Measurements from ENCODE around the gene ACTBL2.
"Not testable (repeated sequence)": the region's sequence is repeated elsewhere in the genome, so short reads cannot be mapped to it uniquely, and the experiment has no call there.

Gene ACTBL2

GRCh38 chr5:57482671-57483106 lies at the start of gene ACTBL2:
Gene ACTBL2 (minus strand): TSS chr5:57482811. CDS start chr5:57482707, 104 bp downstream.
- no peak for DNase-seq

DNA sequence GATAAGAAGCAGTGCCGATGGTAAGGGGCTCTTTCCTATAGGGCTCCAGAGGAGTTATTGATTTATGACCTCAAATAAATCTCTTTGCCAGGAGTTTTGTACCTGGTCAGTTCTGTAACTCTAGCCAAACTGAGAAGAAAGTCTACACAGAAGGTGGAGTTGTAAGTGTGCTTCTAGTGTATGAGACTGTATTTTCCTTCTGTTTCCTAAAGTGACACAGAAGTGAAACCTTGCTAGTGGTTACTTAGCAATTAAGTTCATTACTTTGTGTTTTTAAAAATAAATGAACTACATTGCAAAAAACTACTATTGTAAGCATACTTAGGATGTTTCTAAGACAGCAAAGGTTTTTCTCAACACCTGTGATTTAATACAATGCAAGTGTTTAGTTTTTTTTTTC lies 48.7 kb upstream of the ACTBL2 start:
- DNase-seq = no peak

GRCh38 chr5:57529864-57530263 lies 47.3 kb upstream of the ACTBL2 start:
- no peak for DNase-seq

DNA sequence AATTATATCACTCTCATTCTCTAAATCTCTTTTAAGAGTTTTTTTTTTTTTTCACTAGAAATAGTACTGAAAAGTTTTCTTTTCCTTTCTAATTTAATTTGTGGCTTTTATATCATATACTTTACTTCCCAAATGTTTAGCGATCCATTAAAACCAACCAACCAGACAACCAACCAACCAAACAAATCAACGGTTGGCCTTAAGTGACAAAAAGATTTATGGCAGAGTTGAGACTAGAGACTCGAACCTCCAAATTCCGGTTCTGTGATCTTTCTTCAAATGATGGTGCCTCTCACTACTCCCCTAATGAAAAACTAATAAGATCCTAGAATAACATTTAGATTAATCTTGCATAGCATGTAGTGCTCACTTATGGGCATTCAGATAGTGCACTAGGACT lies 45.3 kb upstream of the ACTBL2 start:
- no peak for DNase-seq

- DNase-seq = no peak
Observed at GRCh38 chr5:57524348-57525060, 41.9 kb upstream of the ACTBL2 start.

DNA sequence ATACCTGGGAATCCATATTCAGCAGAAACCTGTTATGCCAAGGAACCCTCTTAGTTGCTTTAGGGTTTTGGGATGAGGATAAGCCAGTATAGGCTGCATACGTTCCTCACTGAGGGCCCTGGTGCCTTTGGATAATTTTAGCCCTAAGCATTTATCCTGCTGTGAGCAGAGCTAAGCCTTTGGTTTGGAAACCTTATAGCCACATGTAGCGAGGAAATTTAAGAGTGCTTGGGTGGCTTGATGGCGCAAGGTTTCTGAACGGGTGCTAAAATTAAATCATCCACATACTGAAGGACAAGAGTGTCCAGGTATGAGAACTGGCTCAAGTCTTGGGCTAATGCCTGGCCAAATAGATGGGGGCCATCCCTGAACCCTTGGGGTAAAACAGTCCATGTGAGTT lies 39.9 kb upstream of the ACTBL2 start:
- not testable (repeated sequence) for DNase-seq

DNA sequence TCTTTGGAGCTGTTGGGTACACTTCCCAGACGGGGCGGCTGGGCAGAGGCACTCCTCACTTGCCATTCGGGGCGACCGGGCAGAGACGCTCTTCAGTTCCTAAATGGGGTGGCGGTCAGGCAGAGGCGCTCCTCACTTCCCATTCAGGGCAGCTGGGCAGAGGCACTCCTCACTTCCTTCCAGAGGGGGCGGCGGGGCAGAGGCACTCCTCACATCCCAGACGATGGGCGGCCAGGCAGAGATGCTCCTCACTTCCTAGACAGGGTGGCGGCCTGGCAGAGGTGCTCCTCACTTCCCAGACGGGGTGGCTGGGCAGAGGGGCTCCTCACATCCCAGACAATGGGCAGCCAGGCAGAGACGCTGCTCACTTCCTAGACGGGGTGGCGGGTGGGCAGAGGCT lies 35.8 kb upstream of the ACTBL2 start:
- not testable (repeated sequence) for DNase-seq

GRCh38 chr5:57517250-57517649 lies 34.6 kb upstream of the ACTBL2 start:
- no peak for DNase-seq

GRCh38 chr5:57513785-57514184 lies 31.2 kb upstream of the ACTBL2 start:
- DNase-seq = no peak

DNA sequence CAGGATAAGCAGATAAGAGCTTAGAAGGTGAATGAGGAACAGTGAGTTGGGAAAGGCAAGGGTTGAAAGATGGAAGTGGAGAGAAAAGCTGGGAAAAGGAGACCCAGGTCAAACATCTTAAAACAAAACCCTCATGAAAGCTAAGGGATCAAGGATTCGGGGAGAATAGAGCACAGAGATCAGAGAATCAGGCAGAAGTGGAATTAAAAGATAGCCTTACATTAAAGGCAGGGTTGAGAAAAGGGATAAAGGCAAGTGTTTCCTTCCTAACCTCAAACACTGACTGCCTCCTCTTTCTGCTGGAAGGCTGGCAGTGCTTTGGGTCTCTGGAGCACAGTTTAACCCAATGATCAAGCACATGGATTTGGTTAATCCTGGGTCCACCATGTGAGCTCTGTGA lies 28.7 kb upstream of the ACTBL2 start:
- DNase-seq = no peak

DNA sequence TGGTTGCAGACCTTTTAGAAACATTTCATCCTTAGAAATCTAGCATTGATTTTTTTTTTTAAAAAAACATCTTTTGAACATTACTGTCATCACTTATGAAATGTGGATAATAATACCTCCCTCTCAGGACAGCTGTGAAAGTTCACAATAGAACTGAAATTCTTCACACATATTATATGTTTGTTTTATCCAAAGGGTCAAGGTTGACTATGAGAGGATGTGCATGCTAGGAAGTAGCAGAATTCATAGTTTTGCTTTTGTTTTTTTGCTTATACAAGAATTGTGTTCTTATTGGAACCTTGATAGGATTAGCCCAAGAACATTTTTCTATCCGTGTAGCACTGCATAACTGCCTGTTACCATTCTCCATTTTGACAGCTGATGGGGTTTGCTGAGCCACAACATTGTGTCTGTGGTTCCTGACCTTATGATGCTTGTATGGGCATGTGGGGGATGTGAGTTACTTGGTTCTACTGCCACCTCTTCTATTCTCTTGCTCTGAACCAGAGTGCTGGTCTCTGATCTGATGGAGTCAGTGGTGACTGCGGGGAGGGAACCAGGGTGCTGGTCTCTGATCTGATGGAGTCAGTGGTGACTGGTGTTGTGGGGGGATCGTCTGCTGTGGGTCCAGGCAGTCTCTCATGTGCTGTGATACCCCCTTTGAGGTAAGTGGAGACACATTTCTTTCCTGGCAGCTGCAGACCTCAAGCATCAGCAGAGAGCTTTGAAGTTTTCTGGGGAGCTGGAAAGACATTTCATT lies 27.1 kb upstream of the ACTBL2 start:
- DNase-seq = no peak

GRCh38 chr5:57508211-57508610 lies 25.6 kb upstream of the ACTBL2 start:
- DNase-seq = no peak

DNA sequence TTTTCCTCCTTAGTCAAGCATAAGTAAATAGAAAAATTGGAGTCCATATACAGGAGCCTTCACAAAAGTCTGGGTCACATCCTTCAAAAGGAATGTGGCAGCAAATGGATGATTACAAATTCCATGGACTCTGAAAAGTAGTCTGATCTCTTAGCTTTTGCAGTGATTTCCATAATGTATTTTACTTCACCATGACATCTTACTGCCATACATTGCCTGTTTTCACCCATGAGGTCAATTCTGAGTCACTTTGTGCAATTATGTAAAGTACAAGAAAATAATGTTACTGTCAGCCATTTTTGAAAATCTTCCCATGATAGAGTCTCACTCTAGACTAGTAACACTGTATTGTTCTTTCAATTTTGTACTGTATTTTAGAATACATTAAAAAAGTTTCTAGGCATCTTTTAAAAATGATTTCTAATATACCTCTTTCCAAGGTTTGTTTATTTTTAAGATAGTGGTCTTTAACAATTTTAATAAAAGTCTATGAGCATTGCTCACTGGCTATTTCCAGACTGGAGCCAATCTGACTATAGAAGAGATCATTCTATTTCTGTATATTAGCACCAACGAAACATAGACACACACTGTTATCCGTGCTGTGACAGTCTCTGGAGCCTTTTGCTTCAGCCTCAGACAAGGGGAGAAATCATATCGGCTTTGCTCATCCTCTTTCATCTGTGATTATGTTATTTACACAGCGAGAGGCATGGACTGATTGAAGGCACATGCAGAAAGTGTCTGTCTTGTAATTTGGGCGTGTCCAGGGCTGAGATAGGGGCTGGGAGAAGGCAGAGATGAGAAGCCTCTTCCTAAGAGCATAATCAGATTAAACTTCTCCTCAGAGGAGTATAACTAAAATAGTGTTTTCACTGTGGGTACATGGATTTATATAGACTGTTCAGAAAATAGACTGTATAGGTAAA lies 22.9 kb upstream of the ACTBL2 start:
- no peak for DNase-seq

DNA sequence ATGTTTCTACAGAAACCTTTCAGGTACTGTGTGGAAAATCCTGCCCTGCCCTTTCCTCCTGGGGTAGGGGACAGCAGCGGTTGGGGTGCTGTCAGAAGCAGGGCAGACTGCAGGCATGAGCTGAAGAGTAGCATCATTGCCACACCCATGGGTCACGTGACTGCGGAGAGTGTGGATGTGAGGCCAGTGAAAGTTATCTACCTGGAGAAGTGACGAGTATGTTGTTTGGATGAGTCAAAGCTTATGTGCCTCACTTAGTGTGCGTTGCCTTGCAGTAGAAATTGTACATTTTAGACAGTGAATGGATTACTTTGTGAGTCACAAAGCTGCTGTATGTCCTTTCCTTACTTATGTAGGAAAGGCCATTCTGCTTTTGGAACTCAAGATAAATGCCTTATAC lies 21.7 kb upstream of the ACTBL2 start:
- DNase-seq = no peak

- no peak for DNase-seq
Observed at GRCh38 chr5:57503433-57503832, 20.8 kb upstream of the ACTBL2 start.

DNA sequence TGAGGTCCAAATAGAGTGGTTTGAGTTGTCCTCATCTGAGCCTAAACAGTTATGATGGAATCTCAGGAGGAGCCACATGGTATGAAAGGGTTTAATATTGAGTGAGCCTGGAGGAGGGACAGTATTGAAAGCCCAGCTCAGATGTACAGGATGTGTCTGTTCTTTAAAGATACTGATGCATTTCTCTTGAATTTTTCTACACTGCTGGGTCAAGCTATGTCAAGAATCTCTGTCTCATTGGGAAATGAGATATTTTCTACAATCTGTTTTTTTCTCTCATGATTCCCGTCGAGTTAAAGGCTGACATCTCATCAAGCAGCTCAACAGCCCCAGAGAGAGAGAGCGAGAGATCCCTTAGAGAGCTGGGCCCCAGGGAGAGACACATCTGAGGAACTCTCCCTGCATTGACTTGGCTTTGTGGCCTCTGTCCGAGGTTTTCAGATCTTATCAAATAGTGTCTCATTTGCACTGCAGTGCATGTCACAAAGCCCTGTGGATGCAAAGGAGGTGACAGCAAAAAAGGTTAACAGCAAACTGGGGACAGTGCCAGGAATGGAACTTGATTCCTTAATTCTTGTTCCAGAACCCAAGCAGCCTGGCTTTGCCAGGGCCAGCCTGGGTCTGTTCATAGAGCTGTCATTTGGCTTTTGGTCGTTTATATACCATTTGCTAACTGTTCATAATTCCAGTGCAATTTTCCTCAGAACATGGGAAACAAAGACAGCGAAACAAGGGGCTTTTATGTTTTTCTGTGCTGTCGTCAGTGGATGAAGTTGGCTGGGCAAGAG lies 19.0 kb upstream of the ACTBL2 start:
- no peak for DNase-seq

GRCh38 chr5:57499262-57500050 lies 16.8 kb upstream of the ACTBL2 start:
- DNase-seq = no peak

GRCh38 chr5:57497733-57498132 lies 15.1 kb upstream of the ACTBL2 start:
- DNase-seq = no peak

DNA sequence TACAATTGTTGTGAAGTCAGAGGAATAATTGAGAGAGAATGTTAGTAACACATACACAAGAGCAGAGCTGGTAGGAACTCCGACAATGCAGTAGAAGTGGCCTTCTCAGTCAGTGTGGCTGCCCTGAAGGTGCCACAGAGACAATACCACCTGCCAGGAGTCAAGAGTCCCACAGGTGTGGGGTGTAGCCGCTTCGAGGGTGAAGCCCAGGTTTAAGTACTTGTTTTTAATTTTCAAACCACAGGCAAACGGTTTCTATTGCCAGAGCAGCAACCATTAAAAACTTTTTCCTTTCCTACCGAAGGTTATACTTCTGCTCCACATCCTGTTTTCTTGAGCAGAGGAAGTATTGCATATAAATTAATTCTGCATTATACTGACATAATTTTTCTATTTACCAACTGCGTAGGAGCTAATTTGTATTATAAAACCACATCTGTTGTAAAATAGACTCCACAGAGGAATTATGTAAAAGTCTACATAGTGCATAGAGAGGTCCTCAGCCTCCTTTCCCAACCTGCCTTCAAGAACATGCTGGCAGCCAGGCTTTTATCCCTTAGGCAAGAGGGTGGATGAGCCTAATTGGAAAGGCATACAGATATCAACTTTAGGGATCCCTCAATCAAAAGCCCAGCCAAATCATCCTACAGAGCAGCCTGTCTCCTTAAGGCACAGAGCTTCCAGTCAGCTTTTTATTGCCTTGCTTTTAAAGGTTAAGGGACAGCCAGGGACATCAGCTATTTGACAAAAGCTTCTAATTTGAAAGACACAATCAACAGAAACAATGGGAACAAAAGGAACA lies 12.9 kb upstream of the ACTBL2 start:
- DNase-seq = no peak
